Psoas muscle (tissue), 8 donors: ENCODE measurements around the gene RNPS1. TPM values are rescaled to one million over a fixed set of nuclear protein-coding genes. Genes with fewer than 3 reads are reported as not detected.

Source experiments
- ATAC-seq, 4 donors: fragments of 200-7000 bp; cut with Tn5 transposase; one replicate each; pipeline ENCODE4 v1.9.1; 2020; ENCODE audit warnings: moderate library complexity in 3 of 4, mild to moderate bottlenecking in 2 of 4
- DNase-seq, 2 donors: peaks; one replicate each; pipeline ENCODE4 v3.0.0-alpha.2; 2020
- H3K27ac ChIP-seq: fragments of 200-600 bp; one replicate; pipeline ENCODE4 v1.8.0; 2022
- H3K27me3 ChIP-seq, 3 donors: fragments of 200-600 bp in 1 of 3; one replicate each; pipeline versions ENCODE4 v1.6.1 to v1.8.0; 2013 to 2022; ENCODE audit warnings: low read length in 2 of 3, mild to moderate bottlenecking in 2 of 3, moderate library complexity in 1 of 3; ENCODE audit not compliant: insufficient read depth in 3 of 3
- H3K36me3 ChIP-seq, 2 donors: fragments of 200-600 bp in 1 of 2; one replicate each; pipeline versions ENCODE4 v1.6.1 to v1.8.0; 2013 to 2022; ENCODE audit warnings: low read depth in 1 of 2, mild to moderate bottlenecking in 1 of 2, moderate library complexity in 1 of 2; ENCODE audit not compliant: insufficient read depth in 1 of 2
- H3K4me1 ChIP-seq: fragments of 200-600 bp; one replicate; pipeline ENCODE4 v1.8.0; 2022
- H3K4me3 ChIP-seq: fragments of 200-600 bp; one replicate; pipeline ENCODE4 v1.8.0; 2022; ENCODE audit warnings: mild to moderate bottlenecking
- H3K9me3 ChIP-seq: fragments of 200-600 bp; one replicate; pipeline ENCODE4 v1.8.0; 2022
- WGBS, 3 donors: extraction: QIAGEN DNeasy Blood & Tissue Kit; methylation state at CpG; one replicate each; pipeline versions ENCODE4 v1.1.6 to v1.1.7; 2013; 5-methylcytosine and 5-hydroxymethylcytosine counted together
- intact Hi-C, 2 donors: fragments of 100-400 bp; cut with DNase I; formaldehyde crosslinking; loops; one replicate each; pipeline versions ENCODE4 v1.11.0 to v1.14.2; 2022
- polyA plus RNA-seq, 3 donors: library from polyadenylated mRNA; stranded (reverse); fragments of 200-250 nt; gene quantifications; one replicate each; pipeline ENCODE4 v1.2.3, GENCODE V29; 2013
- total RNA-seq, 4 donors: library from RNA; stranded (reverse); fragmentation: NEBNext Ultra II Directional in 2 of 4; extraction: Animal tissue kit (Norgen Biotek cat#: 25700) in 2 of 4; gene quantifications; one replicate each; pipeline versions ENCODE4 v1.2.1 to v1.2.4, GENCODE V29; 2021 to 2023
- TF ChIP-seq, protein P1 (sequence below): fragments of 200-600 bp; IDR thresholded peaks from one replicate; pipeline ENCODE4 v1.8.0; 2022; ENCODE audit warnings: antibody characterized with exemption
- donor health status: healthy with polysubstance abuse.
- donor health status: DM: no; HTN: no; CAD: no; lungs with moderate emphysema.
- donor health status: Bipolar disorder and iron deficiency.
- donor health status: healthy.
- donor health status: DM: yes; HTN: yes; CAD: no.
- donor health status: DM: no; HTN: no; CAD: no.
- donor health status: DM: no; HTN: no; CAD: no.
- donor health status: DM: yes; HTN: yes; CAD: no.

The RNPS1 gene
- total and polyA plus RNA-seq, 7 donors = 165 to 441 (median 193) TPM

DNA sequence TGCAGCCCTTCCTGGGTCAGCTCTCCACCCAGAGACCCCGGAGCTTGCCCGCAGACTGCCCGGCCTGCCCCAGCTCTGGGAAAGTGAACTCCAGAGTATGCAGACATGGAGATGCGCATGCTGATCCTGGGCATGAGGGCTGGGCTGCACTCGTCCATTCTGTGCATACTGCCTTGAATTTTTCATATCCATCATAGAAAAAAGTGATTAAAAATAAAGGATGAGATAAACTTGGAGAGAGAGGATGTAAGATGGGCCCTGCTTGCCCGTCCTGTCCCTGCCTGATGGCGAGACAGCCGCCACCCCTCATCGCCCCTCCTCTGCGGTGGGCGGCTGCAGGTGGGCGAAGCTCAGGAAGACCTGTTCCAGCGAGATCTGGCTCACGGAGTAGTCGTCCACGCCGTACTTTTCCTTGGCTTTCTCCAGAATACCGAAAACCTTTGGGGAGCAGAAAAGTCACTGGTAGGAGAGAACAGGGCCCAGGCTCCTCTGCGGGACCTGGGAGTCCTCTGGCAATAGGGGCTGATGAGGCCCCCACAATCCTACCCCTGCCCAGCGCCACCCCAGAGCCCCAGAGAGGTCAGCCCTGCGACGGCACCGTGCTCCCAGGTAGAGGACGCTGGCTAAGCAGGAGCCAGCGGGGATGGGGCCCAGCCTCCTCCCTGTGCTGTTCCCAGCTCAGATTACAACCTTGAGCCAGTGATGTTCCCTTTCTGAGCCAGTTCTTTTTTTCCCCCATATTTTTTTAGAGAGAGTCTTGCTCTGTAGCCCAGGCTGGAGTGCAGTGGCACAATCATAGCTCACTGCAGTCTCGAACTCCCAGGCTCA is 8.7 kb upstream of the RNPS1 start:
- Histone ChIP-seq H3K4me3 (no peak overlapping the region), H3K27me3 (no peaks in the 10 kb centered on the region), H3K4me1 (peaks cover 5% of the 10 kb centered on the region), H3K9me3 (no peaks in the 10 kb centered on the region), H3K36me3 (peaks cover 0 to 35% of the 10 kb centered on the region in 2 donors), H3K27ac (no peak overlapping the region)
- intact Hi-C loops = no loop called here
- TF ChIP-seq, protein P1, sequence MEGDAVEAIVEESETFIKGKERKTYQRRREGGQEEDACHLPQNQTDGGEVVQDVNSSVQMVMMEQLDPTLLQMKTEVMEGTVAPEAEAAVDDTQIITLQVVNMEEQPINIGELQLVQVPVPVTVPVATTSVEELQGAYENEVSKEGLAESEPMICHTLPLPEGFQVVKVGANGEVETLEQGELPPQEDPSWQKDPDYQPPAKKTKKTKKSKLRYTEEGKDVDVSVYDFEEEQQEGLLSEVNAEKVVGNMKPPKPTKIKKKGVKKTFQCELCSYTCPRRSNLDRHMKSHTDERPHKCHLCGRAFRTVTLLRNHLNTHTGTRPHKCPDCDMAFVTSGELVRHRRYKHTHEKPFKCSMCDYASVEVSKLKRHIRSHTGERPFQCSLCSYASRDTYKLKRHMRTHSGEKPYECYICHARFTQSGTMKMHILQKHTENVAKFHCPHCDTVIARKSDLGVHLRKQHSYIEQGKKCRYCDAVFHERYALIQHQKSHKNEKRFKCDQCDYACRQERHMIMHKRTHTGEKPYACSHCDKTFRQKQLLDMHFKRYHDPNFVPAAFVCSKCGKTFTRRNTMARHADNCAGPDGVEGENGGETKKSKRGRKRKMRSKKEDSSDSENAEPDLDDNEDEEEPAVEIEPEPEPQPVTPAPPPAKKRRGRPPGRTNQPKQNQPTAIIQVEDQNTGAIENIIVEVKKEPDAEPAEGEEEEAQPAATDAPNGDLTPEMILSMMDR = no peak
- ATAC-seq (peak in 1 of 4 donors; percentile 49), DNase-seq (no peak)
- 64 to 78% (median 67%) methylated on average over 26 of the region's 26 CpGs for WGBS, 3 donors

DNA sequence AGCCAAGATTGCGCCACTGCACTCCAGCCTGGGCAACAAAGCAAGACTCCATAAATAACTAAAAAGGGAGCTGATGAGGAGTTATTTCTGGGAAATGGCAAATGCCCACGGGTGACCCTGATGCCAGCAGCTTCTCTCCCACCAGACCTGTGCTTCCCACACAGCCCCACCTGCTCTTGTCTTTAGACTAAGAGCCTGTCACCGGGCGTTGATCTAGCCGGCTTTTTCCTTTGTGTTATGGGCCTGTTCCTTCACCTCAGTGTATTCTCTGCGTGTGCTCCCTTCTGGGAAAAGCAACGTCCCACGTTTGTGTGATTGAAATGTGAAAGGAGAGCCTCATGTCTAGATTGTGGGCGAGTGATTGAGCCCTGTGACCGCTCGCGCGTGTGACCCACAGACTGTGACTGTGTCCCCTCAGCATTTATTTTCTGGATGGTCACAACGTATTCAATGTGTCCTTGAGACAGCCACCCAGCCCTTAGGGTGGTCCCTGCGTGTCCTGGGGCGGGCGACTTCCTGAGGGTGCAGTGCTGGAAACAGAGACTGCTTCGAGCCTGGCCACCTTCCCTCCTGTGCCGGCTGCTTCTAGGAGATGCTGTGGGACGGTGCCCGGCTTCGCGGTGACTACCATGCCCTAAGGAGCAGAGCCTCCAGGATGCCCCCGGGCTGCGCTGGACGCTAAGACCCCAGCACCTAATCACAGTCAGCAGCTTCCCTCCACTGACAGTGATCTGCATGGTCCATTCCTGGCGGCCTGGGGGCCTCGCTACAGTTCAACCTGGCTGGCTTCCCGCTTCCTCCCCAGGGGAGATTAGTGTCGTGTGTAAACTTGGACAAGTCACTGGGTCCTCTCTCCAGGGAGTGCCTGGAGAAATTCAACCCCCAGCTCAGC is 7.8 kb upstream of the RNPS1 start:
- no peaks in the 10 kb centered on the region for H3K27me3 ChIP-seq
- TF ChIP-seq, protein P1 = no peak
- no peak for DNase-seq
- intact Hi-C loops = no loop called here
- H3K36me3 ChIP-seq = peaks cover 0 to 30% of the 10 kb centered on the region in 2 donors
- H3K4me3 ChIP-seq = no peak overlapping the region
- 62 to 76% (median 64%) methylated on average over 30 of the region's 30 CpGs for WGBS, 3 donors
- H3K9me3 ChIP-seq = no peaks in the 10 kb centered on the region
- peaks cover 5% of the 10 kb centered on the region for H3K4me1 ChIP-seq
- ATAC-seq = peak in 1 of 4 donors; percentile 18
- no peak overlapping the region for H3K27ac ChIP-seq

DNA sequence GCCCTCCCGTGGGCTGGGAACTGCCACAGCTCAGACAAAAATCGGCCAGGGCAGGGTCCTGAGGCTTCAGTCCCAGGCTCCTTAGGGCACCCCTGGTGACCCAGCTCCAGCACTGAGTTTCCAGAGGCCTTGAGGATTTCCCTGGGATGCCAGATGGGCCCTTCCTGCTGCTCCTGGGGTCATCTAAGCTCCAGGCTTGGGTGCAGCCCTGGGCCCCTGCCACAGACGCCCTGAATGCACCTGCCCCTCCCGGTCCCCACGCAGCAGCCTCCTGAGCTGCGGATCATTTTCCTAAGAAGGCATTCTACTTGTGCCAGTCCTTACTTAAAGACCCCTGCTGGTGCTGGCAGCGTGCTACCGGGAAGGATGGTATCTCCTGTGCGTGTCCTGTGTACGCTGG is 6.0 kb upstream of the RNPS1 start:
- Histone ChIP-seq H3K9me3 (no peaks in the 10 kb centered on the region), H3K27me3 (no peaks in the 10 kb centered on the region), H3K27ac (no peak overlapping the region), H3K36me3 (peaks cover 0 to 16% of the 10 kb centered on the region in 2 donors), H3K4me1 (peaks cover 15% of the 10 kb centered on the region), H3K4me3 (no peak overlapping the region)
- DNase-seq = no peak
- intact Hi-C loops = no loop called here
- TF ChIP-seq, protein P1 = no peak
- 71 to 90% (median 80%) methylated on average over 9 to 10 of the region's 10 CpGs for WGBS, 3 donors
- no peak for ATAC-seq

DNA sequence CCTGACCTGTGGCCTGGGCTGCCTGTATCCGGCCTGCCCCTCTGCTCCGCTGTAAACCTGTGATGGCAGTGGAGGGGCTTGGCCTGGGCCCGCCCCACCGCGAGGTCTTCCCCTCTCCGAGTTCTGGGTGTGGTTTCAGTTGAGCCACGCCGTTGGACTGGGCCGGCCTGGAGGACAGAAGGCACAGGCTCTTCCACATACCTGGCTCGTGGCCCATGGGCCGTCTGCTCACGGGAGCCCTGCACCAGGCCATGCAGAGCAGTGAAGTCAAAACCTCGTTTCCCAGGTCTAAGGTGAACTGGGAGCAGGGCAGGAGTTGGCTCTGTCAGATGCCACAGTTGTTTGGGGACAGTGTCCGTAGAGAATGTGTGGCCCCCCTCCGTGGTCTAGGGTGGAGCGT is 5.6 kb upstream of the RNPS1 start:
- 61 to 83% (median 69%) methylated on average over 15 to 16 of the region's 16 CpGs for WGBS, 3 donors
- Histone ChIP-seq H3K27me3 (no peaks in the 10 kb centered on the region), H3K4me1 (peaks cover 15% of the 10 kb centered on the region), H3K27ac (no peak overlapping the region), H3K4me3 (no peak overlapping the region), H3K36me3 (peaks cover 0 to 11% of the 10 kb centered on the region in 2 donors), H3K9me3 (no peaks in the 10 kb centered on the region)
- TF ChIP-seq, protein P1 = no peak
- DNase-seq = no peak
- intact Hi-C loops = no loop called here
- ATAC-seq = no peak
